ENCODE results near the gene TM7SF3.

DNA sequence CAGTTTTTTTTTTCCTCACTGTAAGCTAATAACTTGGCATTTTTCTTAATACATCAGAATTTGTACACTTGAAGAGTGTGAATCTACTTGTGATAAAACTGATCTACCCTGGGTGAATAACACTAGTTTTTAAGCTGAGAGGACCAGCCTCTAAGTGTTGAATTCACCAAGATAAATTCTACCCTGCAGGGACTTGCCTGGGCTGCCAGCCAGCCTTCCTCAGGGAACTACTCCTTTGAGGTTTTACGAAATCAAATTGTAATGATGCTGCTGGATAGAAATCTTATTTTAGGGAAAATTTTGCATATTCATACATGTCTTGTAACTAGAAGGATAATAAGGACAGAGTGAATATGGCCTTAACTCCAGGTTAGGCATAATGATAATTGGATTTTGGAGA lies 10.1 kb upstream of the TM7SF3 start:
- TF ChIP-seq, protein P1, sequence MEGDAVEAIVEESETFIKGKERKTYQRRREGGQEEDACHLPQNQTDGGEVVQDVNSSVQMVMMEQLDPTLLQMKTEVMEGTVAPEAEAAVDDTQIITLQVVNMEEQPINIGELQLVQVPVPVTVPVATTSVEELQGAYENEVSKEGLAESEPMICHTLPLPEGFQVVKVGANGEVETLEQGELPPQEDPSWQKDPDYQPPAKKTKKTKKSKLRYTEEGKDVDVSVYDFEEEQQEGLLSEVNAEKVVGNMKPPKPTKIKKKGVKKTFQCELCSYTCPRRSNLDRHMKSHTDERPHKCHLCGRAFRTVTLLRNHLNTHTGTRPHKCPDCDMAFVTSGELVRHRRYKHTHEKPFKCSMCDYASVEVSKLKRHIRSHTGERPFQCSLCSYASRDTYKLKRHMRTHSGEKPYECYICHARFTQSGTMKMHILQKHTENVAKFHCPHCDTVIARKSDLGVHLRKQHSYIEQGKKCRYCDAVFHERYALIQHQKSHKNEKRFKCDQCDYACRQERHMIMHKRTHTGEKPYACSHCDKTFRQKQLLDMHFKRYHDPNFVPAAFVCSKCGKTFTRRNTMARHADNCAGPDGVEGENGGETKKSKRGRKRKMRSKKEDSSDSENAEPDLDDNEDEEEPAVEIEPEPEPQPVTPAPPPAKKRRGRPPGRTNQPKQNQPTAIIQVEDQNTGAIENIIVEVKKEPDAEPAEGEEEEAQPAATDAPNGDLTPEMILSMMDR (IDR thresholded peaks at IDR 0.05) = no peak
- no peak for TF ChIP-seq EZH2 (IDR thresholded peaks at IDR 0.05)
- no peak for TF ChIP-seq EZH2phosphoT487 (IDR thresholded peaks at IDR 0.05)
